GM19463 (cell line): Measurements from ENCODE around the gene GARIN1A.

Experiments used
- ATAC-seq: cut with Tn5 transposase; IDR thresholded peaks from one replicate; pipeline ENCODE4 v1.9.1; 2021; ENCODE audit warnings: mild to moderate bottlenecking, moderate library complexity; ENCODE audit not compliant: unreplicated experiment

The GARIN1A gene

GRCh38 chr7:128714701-128715495, 42.8 kb downstream of the GARIN1A start:
- ATAC-seq = no peak

- no peak for ATAC-seq
These were observed 47.0 kb downstream of the GARIN1A start for GRCh38 chr7:128718967-128719642.

GRCh38 chr7:128721376-128721775, 49.3 kb downstream of the GARIN1A start:
- ATAC-seq = no peak
